Keratinocyte (primary cell): Measurements from ENCODE around the gene SLC44A1.

Source experiments
- EZH2 ChIP-seq: IDR thresholded peaks from one replicate; pipeline ENCODE4 v1.6.1; 2012; ENCODE audit warnings: inconsistent platforms, mild to moderate bottlenecking, low read length, moderate library complexity
- TF ChIP-seq, protein P1 (sequence below), 3 experiments: IDR thresholded peaks in 1 of 3; conservative IDR thresholded peaks in 1 of 3; optimal IDR thresholded peaks in 1 of 3; 2 replicates in 2 of 3; 3 replicates in 1 of 3; pipeline versions ENCODE3 to v1.5.1; 2011; ENCODE audit warnings: low read length in 3 of 3, mild to moderate bottlenecking in 3 of 3, moderate library complexity in 2 of 3, control low read depth in 1 of 3, inconsistent platforms in 1 of 3; ENCODE audit not compliant: insufficient read depth in 2 of 3; ENCODE audit errors: extremely low read depth in 1 of 3

GRCh38 chr9:105242062-105242461 is 2.4 kb upstream of the SLC44A1 start:
- TF ChIP-seq, protein P1, sequence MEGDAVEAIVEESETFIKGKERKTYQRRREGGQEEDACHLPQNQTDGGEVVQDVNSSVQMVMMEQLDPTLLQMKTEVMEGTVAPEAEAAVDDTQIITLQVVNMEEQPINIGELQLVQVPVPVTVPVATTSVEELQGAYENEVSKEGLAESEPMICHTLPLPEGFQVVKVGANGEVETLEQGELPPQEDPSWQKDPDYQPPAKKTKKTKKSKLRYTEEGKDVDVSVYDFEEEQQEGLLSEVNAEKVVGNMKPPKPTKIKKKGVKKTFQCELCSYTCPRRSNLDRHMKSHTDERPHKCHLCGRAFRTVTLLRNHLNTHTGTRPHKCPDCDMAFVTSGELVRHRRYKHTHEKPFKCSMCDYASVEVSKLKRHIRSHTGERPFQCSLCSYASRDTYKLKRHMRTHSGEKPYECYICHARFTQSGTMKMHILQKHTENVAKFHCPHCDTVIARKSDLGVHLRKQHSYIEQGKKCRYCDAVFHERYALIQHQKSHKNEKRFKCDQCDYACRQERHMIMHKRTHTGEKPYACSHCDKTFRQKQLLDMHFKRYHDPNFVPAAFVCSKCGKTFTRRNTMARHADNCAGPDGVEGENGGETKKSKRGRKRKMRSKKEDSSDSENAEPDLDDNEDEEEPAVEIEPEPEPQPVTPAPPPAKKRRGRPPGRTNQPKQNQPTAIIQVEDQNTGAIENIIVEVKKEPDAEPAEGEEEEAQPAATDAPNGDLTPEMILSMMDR (optimal IDR thresholded peaks at IDR 0.05 in 1 of 3, IDR thresholded peaks at IDR 0.05 in 1 of 3, conservative IDR thresholded peaks at IDR 0.05 in 1 of 3; ENCODE audit: extremely low read depth in 1 of 3, insufficient read depth in 2 of 3, low read length in 3 of 3) = no peak
- no peak for TF ChIP-seq EZH2
